ENCODE data around the gene HACD2. TPM values are rescaled to one million over a fixed set of nuclear protein-coding genes. Genes with fewer than 3 reads are reported as not detected.

Gene HACD2
- total RNA-seq, 1 experiment from 2014 or later = 18.9 TPM

- in situ Hi-C loops (cut with HindIII; ENCODE audit: low sequenced_read_pairs) = no loop called here
- DNase-seq (ENCODE audit: low spot score) = no peak
These were observed 117.8 kb downstream of the HACD2 start for GRCh38 chr3:123467046-123467445.

- DNase-seq (ENCODE audit: low spot score) = no peak
- in situ Hi-C loops (cut with HindIII; ENCODE audit: low sequenced_read_pairs) = no loop called here
These were observed 120.6 kb downstream of the HACD2 start for GRCh38 chr3:123464211-123464610.

DNA sequence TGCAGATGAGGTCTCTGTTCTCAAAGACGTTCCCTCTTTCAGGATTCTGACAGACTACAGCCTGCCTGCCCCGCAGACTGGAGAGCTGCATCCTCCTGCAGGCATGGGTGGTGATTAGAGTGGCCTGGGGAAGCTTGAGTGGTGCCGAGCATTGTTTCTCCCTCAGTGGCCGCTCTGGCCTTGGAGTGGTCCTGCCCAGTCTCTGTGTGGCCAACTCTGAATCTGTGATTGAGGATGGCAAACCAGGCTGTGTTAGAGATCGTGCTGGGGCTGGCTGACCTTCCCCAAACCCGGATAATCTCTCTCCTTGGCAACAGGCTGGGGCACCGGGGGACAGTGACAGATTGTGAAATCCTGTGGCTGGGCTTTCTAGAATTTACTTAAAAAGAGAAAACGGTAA, 125.0 kb downstream of the HACD2 start:
- peak; percentile 85 for DNase-seq (ENCODE audit: low spot score)
- in situ Hi-C loops (cut with HindIII; ENCODE audit: low sequenced_read_pairs) = no loop called here

DNA sequence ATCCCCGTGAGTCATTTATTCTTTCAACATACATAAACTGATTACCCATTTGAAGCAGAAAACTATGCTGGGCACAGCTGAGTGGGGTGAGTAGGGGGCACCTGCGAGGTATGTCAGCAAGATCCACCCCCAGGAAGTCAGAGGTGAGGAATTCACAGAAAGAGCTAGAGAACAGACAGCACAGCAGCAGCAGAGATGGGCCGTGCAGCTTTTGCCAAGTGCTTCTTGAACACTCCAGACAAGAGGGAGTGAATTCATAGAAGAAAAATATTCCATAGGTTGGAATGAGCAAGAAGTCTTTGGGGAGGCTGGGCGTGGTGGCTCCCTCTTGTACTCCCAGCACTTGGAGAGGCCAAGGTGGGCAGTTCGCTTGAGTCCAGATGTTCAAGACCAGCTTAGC, 126.6 kb downstream of the HACD2 start:
- DNase-seq (ENCODE audit: low spot score) = no peak
- in situ Hi-C loops (cut with HindIII; ENCODE audit: low sequenced_read_pairs) = no loop called here

DNA sequence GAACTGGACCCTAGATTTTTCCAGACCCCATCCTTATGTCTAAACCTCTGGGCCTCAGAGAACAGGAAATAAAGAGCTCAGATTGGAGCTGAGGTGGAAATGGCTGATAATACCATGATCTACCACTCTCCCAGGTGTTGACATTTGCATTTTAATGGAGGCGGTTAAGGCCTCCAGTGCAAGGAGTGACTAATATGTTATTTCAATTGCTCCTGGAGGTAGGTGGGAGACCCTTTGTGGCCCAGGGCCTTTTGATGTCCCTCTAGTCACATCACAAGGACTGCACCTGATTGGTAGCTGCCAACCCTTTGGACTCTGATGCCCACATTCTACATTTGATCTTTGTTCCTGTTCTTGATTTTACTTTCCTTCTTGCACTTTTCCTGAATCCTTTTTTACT, 127.0 kb downstream of the HACD2 start:
- in situ Hi-C loops (cut with HindIII; ENCODE audit: low sequenced_read_pairs) = no loop called here
- DNase-seq (ENCODE audit: low spot score) = no peak

DNA sequence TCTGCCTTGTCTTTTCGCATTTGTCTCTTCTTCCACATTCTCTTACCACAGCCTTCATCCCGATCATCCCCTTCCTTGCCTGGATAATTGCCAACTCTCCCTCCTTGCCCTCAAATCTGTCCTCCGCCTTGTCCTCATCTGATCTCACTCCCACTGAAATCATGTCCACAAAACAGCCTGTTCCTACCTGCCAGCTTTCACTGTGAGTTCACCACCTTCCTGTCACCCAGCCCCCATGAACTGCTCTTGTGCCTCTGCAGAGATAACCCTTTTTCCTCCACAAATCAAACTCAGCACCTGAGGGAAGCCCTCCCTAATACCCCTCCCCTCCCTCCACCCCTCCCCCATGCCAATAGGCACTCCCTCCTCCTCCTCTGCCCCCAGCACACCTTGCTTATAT, 131.2 kb downstream of the HACD2 start:
- in situ Hi-C loops (cut with HindIII; ENCODE audit: low sequenced_read_pairs) = no loop called here
- no peak for DNase-seq (ENCODE audit: low spot score)

GRCh38 chr3:123451186-123451585, 133.7 kb downstream of the HACD2 start:
- in situ Hi-C loops (cut with HindIII; ENCODE audit: low sequenced_read_pairs) = no loop called here
- no peak for DNase-seq (ENCODE audit: low spot score)

DNA sequence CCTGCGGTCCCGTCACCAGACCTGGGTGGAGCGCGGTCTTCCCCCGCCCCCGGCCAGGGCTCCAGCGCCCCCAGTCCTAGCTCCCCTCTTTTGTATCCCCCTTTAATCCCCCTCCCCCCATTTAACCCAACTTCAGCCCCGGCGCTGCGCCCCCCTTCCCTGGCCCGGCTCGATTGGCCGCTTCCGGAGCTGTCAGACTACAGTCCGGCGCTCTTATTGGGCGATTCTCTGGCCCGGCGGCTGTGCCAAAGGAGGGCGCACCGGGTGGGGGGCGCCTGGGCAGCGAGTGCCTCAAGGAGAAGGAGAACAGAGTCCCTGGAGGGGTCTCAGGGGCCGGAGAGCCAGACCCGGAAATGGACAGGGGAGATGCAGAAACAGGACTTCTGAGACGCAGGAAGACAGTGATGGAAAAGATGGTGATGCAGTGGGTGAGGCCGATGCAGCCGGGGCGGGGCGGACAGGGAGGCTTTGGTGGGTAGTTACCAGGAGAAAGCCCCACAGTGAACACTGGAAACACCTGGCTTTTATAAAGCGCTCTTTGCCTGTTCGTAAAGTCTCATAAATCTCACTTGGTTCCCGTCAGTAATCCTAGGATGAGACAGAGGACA, 134.8 kb downstream of the HACD2 start:
- in situ Hi-C loops (cut with HindIII; ENCODE audit: low sequenced_read_pairs) = no loop called here

DNA sequence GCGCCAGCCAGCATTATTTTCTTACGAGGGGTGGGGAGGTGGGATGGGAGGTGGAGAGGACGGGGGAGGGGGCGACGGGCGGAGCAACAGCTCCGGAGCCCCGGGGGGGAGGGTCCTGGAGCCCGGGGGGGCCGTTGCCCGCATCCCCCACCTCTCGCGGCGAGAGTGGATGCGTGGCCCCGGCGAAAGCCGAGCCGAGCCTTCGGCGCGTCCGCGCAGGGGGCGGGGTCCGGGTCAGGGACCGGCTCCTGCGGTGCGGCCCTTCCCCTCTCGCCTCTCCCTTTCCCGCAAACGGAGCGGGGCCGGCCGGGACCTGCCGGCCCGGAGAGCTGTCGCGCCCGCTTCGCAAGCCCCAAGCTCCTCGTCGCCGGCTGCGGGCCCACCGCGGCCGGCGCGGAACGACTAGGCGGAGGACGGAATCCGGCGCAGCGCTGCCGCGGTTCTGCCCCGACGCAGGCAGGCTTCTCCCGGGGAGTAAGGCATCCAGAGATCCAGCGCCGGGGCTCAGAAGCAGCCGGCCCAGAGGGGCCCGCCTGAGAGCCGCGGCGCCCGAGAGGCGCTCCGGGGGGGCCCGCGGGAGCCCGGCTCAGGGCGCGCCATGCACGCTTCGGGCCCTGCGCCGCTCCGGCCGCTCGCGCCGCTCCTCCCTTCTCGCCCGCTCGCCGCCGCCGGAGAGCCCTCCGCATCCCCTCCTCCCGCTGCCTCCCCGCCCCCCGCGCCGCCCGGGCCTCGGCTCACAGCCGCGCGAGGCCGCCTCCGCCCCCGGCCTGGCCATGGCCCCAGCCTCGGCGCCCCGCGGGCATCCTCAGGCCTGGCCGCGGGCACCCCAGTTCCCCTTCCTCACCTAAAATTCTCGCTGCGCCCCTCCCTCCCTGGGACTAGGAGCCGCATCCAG, 135.5 kb downstream of the HACD2 start:
- peak; percentile 24 for DNase-seq (ENCODE audit: low spot score)
- in situ Hi-C loops (cut with HindIII; ENCODE audit: low sequenced_read_pairs) = no loop called here

More for the DNA sequence above, 134.8 kb downstream of the HACD2 start:
- DNase-seq (ENCODE audit: low spot score) = peak; percentile 44

DNA sequence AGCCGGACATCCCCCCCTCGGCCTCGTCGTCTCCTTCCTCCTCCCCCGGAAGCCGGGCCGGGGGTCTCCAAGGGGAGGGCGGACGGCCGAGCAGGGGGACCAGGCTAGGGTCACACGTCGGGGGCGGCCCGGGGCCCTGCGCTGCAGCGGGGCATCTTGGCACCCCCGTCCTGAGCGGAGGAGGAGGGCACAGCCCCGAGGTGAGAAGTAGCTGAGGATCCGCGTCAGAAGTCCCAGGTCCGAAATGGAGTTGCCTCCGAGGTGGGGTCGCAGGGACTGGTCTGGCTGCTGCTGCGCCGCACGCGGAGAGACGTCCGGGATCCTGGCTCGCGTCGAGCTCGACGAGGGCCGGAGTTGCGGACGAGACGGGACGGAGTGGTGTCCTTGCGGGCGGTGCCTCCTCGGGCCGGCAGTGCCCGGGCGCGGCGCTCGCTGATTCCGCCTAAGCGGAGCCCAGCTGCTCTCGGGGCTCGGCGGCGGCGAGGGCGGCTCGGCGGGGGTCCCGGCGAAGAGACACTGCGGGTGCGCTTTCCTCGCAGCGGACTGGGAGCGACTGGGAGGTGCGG, 136.2 kb downstream of the HACD2 start, which contains the start of gene ADCY5:
Gene ADCY5, minus strand, starts transcription at position 555 of the 566 bp plus-strand sequence. Its CDS starts 545 bp downstream, at position 10.
- in situ Hi-C loops (cut with HindIII; ENCODE audit: low sequenced_read_pairs) = no loop called here
- DNase-seq (ENCODE audit: low spot score) = no peak

DNA sequence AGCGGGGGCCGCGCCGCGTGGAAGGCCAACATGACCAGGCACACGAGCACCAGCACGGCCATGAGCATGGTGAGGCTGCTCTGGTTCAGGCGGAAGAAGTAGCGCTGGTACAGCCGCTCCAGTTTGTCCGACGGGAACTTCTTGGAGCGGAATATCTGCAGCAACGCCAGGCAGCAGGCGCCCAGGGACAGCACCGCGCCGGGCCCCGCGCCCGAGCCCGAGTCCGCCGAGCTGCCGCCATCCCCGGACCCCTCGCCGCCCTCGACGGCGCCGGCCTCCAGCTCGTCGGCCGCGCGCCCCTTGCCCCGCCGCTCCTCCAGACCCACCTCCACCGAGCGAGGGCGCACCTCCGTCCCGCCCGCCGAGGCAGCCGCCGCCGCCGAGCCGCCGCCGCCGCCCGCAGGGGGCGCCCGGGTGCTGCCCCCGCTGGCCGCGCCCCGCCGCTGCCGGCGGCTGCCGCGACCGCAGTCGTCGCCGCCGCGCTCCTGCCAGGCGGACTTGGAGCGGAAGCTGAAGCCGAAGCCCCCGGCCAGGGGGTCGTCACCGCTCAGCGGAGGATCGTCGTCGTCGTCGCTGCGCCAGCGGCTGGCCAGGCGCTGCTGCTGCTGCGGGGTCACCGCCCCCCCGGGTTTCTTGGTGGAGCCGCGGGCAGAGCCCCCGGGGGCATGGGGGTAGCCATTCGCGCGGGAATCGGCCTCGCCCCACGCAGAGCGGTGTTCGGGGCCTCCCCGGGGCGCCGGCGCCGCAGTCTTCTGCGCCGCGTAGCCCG, 136.9 kb downstream of the HACD2 start:
- no peak for DNase-seq (ENCODE audit: low spot score)
- in situ Hi-C loops (cut with HindIII; ENCODE audit: low sequenced_read_pairs) = no loop called here

DNA sequence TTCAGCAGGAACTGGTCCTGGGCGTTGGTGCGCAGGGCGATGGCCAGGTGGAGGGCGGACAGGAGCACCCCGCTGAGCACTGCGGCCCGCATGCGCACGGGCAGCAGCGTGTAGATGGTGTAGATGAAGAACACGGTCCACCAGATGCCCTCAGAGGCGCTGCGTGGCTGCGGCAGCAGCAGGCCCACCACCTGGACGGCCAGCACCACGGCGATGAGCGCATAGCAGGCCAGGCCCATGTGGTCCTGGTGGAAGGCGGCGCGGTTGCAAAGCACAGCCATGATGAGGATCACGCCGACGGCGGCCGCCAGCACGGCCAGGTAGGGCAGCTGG, 137.5 kb downstream of the HACD2 start:
- DNase-seq (ENCODE audit: low spot score) = no peak

GRCh38 chr3:123446610-123447109, 138.2 kb downstream of the HACD2 start:
- DNase-seq (ENCODE audit: low spot score) = no peak
- in situ Hi-C loops (cut with HindIII; ENCODE audit: low sequenced_read_pairs) = no loop called here

More for the DNA sequence above, 137.5 kb downstream of the HACD2 start:
- in situ Hi-C loops (cut with HindIII; ENCODE audit: low sequenced_read_pairs) = no loop called here

DNA sequence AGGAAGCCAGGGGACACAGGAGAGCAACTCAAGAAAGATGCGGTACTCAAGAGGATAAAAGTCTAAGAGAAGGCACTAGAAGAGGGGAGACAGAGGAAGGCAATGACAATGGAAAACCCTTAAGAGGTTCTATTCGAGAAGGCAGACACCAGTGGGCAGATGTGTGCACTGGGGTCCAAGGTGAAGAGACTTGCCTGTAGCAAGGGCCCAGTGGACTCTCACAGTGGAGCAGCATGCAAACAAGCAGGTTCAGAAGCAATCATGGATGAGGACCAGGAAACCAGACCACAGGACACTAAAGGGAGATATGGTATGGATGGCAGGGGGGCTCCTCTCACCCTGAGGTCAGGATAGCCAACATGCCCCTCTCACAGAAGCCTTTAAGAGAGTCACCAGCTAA, 138.6 kb downstream of the HACD2 start:
- in situ Hi-C loops (cut with HindIII; ENCODE audit: low sequenced_read_pairs) = no loop called here
- no peak for DNase-seq (ENCODE audit: low spot score)

GRCh38 chr3:123445702-123446101, 139.2 kb downstream of the HACD2 start:
- DNase-seq (ENCODE audit: low spot score) = no peak
- in situ Hi-C loops (cut with HindIII; ENCODE audit: low sequenced_read_pairs) = no loop called here

GRCh38 chr3:123444744-123445143, 140.1 kb downstream of the HACD2 start:
- DNase-seq (ENCODE audit: low spot score) = no peak
- in situ Hi-C loops (cut with HindIII; ENCODE audit: low sequenced_read_pairs) = no loop called here

GRCh38 chr3:123444023-123444422, 140.8 kb downstream of the HACD2 start:
- DNase-seq (ENCODE audit: low spot score) = peak; percentile 81
- in situ Hi-C loops (cut with HindIII; ENCODE audit: low sequenced_read_pairs) = no loop called here

DNA sequence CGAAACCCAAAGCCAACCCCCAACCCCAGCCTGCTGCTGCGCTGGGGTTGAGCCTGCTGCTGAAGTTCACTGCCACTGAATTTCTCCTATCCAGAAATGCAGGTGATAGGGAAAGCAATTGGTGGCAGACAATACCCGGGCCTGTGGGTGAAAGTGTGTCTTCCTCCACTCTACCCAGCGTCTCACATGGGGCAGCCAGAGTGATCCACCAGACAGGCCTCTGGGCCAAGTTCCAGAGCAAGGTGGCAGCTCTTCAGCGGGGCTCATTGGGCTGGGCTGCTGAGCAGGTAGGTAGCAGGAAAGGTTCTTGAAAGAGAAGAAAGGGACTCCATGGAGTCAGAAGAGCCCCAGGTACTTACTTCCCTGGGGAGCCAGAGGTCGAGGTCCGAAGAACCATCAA, 141.9 kb downstream of the HACD2 start:
- DNase-seq (ENCODE audit: low spot score) = no peak
- in situ Hi-C loops (cut with HindIII; ENCODE audit: low sequenced_read_pairs) = no loop called here

DNA sequence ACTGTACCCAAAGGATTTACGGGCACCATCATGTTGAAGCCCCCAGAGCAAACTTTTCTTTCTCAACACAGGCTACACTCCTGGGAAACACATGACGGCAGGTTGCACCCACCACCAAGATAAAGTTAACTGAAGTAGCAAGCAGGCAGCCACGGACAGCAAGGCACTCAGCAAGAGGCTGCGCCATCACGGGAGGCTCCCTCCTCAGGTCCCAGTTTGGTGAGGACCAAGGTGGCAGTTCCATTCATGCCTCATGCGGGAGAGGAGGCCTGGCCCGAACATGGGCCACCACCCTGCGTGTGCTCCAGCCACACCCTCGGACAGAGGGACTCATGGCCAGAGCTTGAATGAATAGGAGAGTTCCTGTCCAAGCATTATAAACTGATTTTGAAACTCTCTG, 142.7 kb downstream of the HACD2 start:
- in situ Hi-C loops (cut with HindIII; ENCODE audit: low sequenced_read_pairs) = no loop called here
- no peak for DNase-seq (ENCODE audit: low spot score)

Data from G401 (cell line).